GM12873 (cell line): ENCODE data around the gene MVB12B.

ENCODE experiments used
- CTCF ChIP-seq: IDR thresholded peaks from 2 replicates; pipeline ENCODE4 v1.5.1; 2012; ENCODE audit warnings: low read depth, mild to moderate bottlenecking, moderate library complexity, low read length, control low read depth; ENCODE audit not compliant: insufficient read depth; ENCODE audit errors: missing control alignments

MVB12B gene

GRCh38 chr9:126491568-126491879 is 164.9 kb downstream of the MVB12B start:
- no peak for TF ChIP-seq CTCF

DNA sequence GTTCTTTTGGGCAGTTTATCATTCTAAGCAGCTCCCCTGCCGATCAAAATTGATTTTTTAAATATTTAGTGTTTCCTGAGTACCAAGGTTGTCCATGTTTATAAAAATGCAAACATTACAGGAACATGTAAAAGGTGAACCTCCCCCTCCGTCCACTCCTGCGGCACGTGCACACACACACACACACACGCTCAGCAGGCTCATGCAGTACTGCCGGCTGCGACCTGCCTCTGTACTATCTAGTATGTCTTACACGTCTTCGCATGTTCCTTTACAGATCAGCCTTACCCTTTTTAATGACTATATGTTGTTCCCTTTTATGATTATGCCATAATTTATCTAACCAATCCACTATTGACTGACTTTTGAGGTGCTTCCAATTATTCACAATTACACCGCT is 165.3 kb downstream of the MVB12B start:
- TF ChIP-seq CTCF = no peak

DNA sequence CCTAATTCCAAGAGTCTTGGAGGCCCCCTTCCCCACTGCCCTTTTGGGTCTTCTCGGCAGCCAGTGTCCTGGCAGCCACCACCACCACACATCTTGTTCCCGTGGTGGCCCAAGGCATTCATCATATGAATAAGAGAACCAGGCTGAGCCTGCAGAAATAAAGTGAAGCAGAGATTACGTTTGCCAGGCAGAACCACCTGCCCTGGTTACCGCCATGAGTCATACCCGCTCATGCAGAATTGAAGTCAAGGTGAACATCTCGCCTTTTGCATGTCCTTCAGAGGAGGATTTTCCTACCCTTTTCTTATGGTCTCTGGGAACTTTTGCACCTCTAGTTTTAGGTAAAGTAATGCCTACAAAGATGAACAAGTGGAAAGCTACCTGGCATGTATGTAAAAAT is 167.6 kb downstream of the MVB12B start:
- no peak for TF ChIP-seq CTCF

DNA sequence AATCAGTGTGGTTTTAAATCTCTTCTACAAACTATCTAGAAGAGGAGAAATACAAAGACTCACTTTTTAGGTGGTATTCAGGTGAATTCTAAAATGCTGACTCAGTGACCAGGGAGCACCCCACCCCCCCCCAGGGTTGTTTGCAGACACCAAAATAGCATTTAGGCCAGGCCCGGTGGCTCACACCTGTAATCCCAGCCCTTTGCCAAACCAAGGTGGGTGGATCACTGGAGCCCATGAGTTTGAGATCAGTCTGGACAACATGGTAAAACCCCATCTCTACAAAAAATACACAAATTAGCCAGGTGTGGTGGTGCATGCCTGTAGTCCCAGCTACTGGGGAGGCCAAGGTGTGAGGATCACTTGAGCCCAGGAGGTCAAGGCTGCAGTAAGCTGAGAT is 168.1 kb downstream of the MVB12B start:
- no peak for TF ChIP-seq CTCF

GRCh38 chr9:126495411-126496180 is 169.0 kb downstream of the MVB12B start:
- TF ChIP-seq CTCF = no peak

GRCh38 chr9:126496181-126496576 is 169.6 kb downstream of the MVB12B start:
- TF ChIP-seq CTCF = no peak

GRCh38 chr9:126496781-126497659 is 170.4 kb downstream of the MVB12B start:
- no peak for TF ChIP-seq CTCF
